Mesothelial cell of epicardium (in vitro differentiated cells): ENCODE results near the gene QKI. TPM values are rescaled to one million over a fixed set of nuclear protein-coding genes. Genes with fewer than 3 reads are reported as not detected.
A peak's percentile ranks its signal among the peaks of the same experiment; 100 is the strongest.

Experiments
- DNase-seq, 2 experiments: peaks; one replicate each; pipeline ENCODE4 v3.0.0; 2021; ENCODE audit warnings: low spot score in 2 of 2; ENCODE audit not compliant: unreplicated experiment in 2 of 2
- H3K27ac Mint-ChIP-seq: 2 replicates; pipeline ENCODE4 v1.8.0; 2021; ENCODE audit warnings: mixed read lengths
- H3K27me3 Mint-ChIP-seq: 2 replicates; pipeline ENCODE4 v1.8.0; 2021; ENCODE audit warnings: low read depth, mixed read lengths
- H3K36me3 Mint-ChIP-seq: 2 replicates; pipeline ENCODE4 v1.8.0; 2021; ENCODE audit warnings: mixed read lengths
- H3K4me1 Mint-ChIP-seq: 2 replicates; pipeline ENCODE4 v1.8.0; 2021; ENCODE audit warnings: mixed read lengths
- H3K4me3 Mint-ChIP-seq: 2 replicates; pipeline ENCODE4 v1.8.0; 2021; ENCODE audit warnings: mild to moderate bottlenecking, moderate library complexity, mixed read lengths
- H3K9me3 Mint-ChIP-seq: 2 replicates; pipeline ENCODE4 v1.8.0; 2021; ENCODE audit warnings: mixed read lengths
- total RNA-seq: library from RNA; stranded (reverse); gene quantifications from 3 replicates; pipeline ENCODE4 v1.2.1, GENCODE V29; 2021
- TF ChIP-seq, protein P1 (sequence below): fragments of 200-600 bp; sonication (generic); IDR thresholded peaks from one replicate; pipeline ENCODE4 v1.5.0; 2021; ENCODE audit warnings: antibody characterized with exemption; ENCODE audit not compliant: unreplicated experiment

Gene QKI
- total RNA-seq, 1 donor from 2014 or later: 133 TPM

DNA sequence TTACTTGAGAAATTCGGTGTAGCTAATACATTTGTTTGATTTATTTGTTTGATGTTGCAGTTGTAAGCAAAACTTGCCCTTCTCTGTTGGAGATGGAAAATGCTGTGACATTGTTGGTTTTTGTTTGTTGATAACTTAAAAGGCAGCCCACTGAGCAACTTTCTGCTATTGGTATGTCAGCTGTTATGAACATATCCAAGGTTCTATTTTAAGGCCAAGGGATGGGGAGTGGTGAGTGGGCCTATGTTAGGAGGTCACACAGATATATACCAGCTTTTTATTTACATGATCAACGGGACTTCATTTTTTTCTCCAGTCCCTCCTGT is 5.7 kb downstream of the QKI start:
- Mint-ChIP-seq H3K4me3 (no peak overlapping the region), H3K27ac (peak overlapping the region; percentile 20), H3K4me1 (peaks cover 38% of the 10 kb centered on the region), H3K27me3 (no peaks in the 10 kb centered on the region), H3K9me3 (no peaks in the 10 kb centered on the region), H3K36me3 (no peaks in the 10 kb centered on the region)
- DNase-seq: no peak
- TF ChIP-seq, protein P1, sequence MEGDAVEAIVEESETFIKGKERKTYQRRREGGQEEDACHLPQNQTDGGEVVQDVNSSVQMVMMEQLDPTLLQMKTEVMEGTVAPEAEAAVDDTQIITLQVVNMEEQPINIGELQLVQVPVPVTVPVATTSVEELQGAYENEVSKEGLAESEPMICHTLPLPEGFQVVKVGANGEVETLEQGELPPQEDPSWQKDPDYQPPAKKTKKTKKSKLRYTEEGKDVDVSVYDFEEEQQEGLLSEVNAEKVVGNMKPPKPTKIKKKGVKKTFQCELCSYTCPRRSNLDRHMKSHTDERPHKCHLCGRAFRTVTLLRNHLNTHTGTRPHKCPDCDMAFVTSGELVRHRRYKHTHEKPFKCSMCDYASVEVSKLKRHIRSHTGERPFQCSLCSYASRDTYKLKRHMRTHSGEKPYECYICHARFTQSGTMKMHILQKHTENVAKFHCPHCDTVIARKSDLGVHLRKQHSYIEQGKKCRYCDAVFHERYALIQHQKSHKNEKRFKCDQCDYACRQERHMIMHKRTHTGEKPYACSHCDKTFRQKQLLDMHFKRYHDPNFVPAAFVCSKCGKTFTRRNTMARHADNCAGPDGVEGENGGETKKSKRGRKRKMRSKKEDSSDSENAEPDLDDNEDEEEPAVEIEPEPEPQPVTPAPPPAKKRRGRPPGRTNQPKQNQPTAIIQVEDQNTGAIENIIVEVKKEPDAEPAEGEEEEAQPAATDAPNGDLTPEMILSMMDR: no peak

DNA sequence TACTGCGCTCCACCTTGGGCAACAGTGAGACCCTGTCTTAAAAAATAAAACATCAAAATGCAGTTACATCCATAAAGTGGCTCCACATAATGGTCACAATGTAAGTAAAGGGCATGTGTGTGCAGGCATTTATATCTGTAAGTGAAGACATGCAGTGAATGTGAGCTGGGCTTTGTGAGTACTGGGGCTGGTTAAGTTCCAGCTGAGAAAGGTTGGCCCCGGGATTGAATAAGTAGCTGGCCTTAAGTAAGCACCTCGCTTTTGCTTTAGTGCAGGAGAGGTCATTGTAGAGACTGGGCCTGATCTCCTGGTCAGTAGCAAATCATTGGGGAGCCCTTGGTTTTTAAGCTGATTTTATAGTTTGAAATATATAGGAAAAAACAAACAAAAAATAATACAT is 8.0 kb downstream of the QKI start:
- H3K36me3 Mint-ChIP-seq: no peaks in the 10 kb centered on the region
- H3K27ac Mint-ChIP-seq: peak overlapping the region; percentile 19
- no peaks in the 10 kb centered on the region for H3K9me3 Mint-ChIP-seq
- H3K4me3 Mint-ChIP-seq: no peak overlapping the region
- peaks cover 40% of the 10 kb centered on the region for H3K4me1 Mint-ChIP-seq
- DNase-seq: no peak
- H3K27me3 Mint-ChIP-seq: no peaks in the 10 kb centered on the region
- TF ChIP-seq, protein P1: no peak

DNA sequence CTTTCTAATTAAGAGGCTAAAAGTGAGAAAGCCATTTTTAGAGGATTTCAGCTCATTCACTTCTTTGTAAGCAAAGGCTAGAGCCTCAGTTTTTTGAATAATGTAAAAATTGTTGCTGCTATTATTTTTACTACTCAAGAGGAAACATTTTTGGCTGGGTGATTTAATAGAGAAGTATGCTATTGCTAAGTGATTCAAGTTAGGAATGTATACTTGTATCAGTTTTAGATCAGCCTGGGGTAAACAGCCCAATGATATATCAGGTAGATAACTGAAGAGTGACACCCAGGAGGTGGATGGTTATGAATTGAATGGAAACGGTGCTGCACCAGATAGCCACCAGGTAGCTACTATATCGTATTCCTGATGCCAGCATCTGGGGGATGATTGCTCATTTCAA is 9.2 kb downstream of the QKI start:
- Mint-ChIP-seq H3K4me1 (peaks cover 39% of the 10 kb centered on the region), H3K27ac (no peak overlapping the region), H3K36me3 (no peaks in the 10 kb centered on the region), H3K4me3 (no peak overlapping the region), H3K27me3 (no peaks in the 10 kb centered on the region), H3K9me3 (no peaks in the 10 kb centered on the region)
- TF ChIP-seq, protein P1: no peak
- DNase-seq: no peak

DNA sequence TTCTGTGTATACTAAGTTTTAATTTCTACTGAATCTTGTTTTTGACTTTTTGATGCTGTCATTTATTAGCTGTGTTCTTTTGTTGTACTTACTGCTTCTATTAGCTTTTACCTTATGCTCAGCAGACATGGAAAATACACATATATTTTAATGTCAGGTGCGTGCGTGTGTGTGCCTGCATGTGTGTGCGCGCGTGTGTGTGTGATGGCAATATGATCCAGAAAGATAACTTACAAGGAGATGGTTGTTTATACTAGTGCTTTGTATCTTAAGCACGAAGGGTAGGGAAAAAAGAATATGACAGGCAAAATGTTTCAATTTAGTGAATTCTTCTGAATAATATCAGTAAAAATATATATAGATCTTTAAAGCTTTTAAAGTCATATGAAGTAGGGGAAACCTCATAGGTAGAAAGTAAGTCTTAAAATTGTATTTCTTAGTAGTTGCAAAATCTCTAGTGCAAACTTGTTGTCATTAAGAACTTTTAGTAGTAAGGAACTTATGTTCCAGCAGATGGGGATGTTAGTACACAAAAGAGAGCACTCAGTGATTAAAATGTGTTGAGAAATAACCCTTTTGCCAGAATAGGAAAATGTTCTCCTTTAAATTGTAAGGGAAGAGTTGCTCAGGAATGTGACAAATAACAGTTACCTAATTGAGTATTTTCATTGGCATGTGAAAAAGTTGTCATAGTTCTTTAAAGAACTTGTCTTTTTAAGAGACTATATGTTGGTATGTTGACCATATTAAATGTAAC is 13.2 kb downstream of the QKI start:
- Mint-ChIP-seq H3K9me3 (no peaks in the 10 kb centered on the region), H3K27me3 (no peaks in the 10 kb centered on the region), H3K36me3 (no peaks in the 10 kb centered on the region), H3K27ac (no peak overlapping the region), H3K4me1 (peaks cover 37% of the 10 kb centered on the region), H3K4me3 (no peak overlapping the region)
- TF ChIP-seq, protein P1: no peak
- no peak for DNase-seq

DNA sequence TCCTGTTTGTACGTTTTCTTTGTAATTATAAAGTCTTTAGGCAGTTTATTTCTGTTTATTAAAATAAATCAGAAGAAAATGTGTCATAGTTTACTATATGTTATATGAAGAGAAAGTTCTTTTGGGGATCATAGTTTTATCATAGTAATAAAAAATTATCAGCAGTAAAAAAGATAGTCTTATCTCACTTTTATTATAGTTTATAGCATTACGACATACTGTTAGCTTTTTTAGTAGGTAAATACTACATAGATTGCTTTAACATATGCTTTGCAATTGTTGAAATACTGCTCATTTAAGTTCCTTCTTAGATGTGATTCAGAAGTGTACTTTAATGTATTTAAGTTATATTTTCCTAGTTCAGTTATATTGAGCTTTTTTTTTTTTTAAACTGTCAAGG is 13.9 kb downstream of the QKI start:
- Mint-ChIP-seq H3K9me3 (no peaks in the 10 kb centered on the region), H3K36me3 (no peaks in the 10 kb centered on the region), H3K27me3 (no peaks in the 10 kb centered on the region), H3K4me3 (no peak overlapping the region), H3K27ac (peak overlapping the region; percentile 55), H3K4me1 (peaks cover 35% of the 10 kb centered on the region)
- TF ChIP-seq, protein P1: no peak
- DNase-seq: no peak
